PFSK-1 (cell line): ENCODE data around the gene ADGRL3.

ENCODE experiments used
- FOXP2 ChIP-seq: optimal IDR thresholded peaks from 2 replicates; pipeline ENCODE3; 2011; ENCODE audit warnings: borderline replicate concordance, control low read depth, inconsistent platforms; ENCODE audit not compliant: insufficient read depth; ENCODE audit errors: extremely low read length, extremely low read depth
- POLR2AphosphoS5 ChIP-seq: IDR thresholded peaks from 2 replicates; pipeline ENCODE4 v1.6.1; 2012; ENCODE audit warnings: low read depth, mild to moderate bottlenecking, control low read depth, low read length, moderate library complexity
- TAF1 ChIP-seq: IDR thresholded peaks from 2 replicates; pipeline ENCODE4 v1.6.1; 2012; ENCODE audit warnings: low read length, control low read depth, borderline replicate concordance; ENCODE audit not compliant: insufficient read depth
- TF ChIP-seq, protein P1 (sequence below), 2 experiments: IDR thresholded peaks; 2 replicates each; pipeline versions ENCODE4 v1.6.1 to v1.8.0; 2011 to 2012; ENCODE audit warnings: low read depth in 2 of 2, low read length in 2 of 2, control low read depth in 1 of 2, inconsistent platforms in 1 of 2, mild to moderate bottlenecking in 1 of 2, moderate library complexity in 1 of 2; ENCODE audit not compliant: insufficient read depth in 1 of 2

DNA sequence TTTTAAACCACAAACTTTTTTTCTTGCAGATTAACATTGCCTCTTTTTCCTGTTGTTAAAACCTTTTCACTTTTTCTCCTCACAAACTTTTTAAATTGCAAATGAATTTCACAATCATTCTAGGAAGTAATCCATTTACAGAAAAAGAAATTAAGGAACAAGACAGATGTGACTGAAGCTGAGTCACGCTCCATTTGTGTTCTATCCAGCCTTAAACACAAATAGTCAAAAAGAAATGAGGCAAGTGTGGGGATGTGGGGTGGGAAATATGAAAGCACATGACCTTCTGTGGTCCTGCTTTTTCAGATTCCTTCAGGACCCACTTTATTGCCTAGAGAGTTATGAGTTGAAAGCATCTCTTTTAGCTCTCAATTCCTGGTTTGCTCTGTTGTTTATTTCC lies 197.0 kb downstream of the ADGRL3 start:
- TF ChIP-seq, protein P1, sequence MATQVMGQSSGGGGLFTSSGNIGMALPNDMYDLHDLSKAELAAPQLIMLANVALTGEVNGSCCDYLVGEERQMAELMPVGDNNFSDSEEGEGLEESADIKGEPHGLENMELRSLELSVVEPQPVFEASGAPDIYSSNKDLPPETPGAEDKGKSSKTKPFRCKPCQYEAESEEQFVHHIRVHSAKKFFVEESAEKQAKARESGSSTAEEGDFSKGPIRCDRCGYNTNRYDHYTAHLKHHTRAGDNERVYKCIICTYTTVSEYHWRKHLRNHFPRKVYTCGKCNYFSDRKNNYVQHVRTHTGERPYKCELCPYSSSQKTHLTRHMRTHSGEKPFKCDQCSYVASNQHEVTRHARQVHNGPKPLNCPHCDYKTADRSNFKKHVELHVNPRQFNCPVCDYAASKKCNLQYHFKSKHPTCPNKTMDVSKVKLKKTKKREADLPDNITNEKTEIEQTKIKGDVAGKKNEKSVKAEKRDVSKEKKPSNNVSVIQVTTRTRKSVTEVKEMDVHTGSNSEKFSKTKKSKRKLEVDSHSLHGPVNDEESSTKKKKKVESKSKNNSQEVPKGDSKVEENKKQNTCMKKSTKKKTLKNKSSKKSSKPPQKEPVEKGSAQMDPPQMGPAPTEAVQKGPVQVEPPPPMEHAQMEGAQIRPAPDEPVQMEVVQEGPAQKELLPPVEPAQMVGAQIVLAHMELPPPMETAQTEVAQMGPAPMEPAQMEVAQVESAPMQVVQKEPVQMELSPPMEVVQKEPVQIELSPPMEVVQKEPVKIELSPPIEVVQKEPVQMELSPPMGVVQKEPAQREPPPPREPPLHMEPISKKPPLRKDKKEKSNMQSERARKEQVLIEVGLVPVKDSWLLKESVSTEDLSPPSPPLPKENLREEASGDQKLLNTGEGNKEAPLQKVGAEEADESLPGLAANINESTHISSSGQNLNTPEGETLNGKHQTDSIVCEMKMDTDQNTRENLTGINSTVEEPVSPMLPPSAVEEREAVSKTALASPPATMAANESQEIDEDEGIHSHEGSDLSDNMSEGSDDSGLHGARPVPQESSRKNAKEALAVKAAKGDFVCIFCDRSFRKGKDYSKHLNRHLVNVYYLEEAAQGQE (IDR thresholded peaks at IDR 0.05; ENCODE audit: insufficient read depth in 1 of 2, low read depth in 2 of 2, low read length in 2 of 2), result no peak
- no peak for TF ChIP-seq FOXP2
- TF ChIP-seq POLR2AphosphoS5, result no peak
- no peak for TF ChIP-seq TAF1
